Measurements from ENCODE around the gene CNPY1.
A peak's percentile ranks its signal among the peaks of the same experiment; 100 is the strongest.

Gene CNPY1

DNA sequence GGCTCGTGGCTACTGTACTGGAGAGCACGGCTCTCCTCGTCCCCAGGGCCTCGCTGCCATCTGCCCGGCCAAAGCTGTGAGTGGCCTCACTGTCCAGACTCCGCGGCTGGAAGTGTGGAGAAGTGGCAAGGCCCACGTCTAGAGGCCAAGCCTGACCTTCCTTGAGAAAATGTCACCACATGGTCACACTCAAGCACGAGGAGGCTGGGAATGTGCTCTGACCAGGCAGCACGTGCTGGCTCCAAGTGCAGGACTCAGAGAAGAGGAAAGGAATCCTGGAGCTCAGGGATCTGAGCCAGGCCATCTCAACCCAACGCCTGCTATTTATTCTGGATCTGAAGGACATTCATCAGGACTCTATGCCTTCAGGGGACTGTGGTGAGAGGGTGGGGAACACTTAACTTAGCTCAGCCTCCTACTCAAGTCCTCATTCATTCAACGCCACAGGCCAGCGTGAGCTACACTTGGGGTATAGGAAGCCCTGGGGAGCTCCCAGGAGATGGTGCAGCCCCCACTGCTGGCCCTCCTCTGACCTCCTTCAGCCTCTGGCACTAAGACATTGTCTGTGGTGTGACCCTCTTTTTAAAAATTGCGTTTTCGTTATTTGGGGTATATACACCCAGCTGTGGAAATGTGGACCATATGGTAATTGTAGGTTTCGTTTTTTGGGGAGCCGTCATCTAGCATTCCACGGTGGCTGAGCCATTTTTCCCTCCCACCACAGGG, 59.4 kb downstream of the CNPY1 start:
- no peak for DNase-seq

DNA sequence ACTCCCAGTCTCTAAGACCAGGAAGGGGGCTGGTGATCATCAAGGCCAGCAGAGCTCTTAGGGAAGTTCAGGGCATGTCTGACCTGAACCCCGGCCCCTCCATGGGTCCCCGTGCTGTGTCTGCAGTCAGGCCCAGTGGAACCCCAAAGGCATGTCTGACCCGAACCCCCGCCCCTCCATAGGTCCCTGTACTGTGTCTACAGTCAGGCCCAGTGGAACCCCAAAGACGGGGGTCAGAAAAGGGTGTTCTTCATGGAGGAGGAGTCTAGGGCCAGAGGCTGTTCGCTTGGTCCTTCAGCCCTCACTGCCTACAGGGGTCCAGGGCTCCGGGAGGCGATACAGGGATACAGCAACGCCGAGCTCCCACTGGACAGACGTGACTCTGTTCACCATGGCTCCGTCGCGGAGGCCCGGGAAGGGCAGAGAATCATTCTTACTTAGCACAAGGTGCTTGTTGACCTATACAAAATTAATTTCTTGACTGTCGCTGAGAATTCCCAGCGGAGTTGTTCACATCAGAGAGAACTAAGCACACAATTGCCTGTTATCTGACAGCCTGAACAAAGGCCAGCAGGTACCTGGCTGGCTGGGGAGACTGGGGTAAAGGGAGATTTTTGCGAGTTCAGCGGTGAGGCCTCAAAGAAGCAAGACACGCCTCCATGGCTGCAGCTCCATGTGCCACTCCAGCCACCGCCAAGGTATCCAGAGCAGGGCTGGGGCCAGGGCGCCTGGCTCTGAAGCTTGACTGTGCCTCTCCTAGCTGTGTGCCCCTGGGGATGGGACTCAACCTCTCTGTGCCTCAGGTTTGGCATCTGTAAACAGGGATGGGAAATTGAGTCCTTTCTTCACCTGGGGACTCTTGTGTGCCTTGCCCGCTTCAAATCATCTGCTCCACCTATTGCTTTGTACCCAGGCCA, 61.6 kb downstream of the CNPY1 start:
- no peak for DNase-seq

DNA sequence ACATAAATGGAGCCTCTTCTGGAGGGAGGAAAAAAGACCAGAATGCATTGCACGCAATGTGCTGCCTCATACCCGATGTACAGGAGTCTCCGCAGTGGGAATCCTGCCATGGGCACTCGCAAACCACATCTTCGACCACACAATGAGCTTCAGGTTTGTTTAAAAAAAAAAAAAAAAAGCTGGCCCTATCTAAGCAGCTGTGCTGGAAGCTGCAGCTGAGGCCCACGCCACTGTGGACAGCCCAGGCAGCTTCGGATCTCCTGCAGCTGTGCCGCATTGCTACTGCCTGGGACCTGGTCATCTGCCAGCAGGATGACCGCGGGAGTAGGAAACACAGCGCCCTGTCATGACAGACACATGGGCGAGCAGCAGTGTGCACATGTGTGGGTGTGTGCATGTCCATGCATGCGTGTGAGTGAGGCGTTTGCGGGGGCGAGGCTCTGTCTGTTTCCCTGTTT, 62.5 kb downstream of the CNPY1 start:
- no peak for DNase-seq

DNA sequence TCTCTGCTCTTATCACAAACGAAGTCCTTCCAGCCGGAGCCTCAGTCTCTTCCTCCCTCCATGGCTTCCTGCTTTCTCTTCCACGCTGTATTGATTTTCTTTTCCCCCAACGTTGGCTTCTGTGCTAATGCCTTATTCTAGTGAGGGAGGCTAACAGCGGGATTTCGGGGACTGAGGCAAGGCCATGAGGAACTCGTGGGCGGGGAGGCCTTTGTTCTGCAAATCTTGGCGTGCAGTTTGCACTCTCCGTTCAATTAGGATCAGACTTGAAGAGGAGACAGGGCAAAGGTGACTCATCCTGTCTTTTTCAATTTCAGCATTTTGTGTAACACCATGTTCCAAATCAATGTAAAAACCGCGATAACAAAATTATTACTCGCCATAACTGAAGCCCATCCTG, 63.1 kb downstream of the CNPY1 start:
- no peak for DNase-seq

DNA sequence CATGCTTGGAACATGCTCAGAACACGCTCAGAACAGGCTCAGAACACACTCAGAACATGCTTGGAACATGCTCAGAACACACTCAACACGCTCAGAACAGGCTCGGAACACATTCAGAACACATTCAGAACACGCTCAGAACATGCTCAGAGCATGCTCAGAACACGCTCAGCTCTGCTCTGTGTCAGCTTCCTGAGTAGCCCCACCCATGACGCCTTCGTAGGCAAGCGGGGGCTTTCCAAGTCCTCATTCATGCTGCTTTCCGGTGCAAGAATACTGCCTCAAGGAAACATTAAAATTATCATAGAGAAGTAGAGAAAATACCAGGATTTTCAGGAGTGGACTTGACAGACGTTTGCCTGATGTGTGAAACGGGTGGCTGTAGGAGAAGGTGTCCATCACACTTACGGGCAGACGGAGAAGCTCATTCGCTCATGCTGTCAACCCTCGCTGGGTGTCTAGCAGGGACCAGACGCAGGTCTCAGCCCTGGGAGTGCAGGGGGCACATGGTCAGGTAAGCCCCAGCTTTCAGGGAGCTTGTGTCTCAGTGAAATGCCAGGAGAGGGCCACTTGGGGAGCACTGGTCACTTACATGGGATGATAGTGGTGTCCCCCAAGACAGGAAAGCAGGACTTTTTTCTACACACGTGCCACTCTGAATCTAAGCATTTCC, 63.7 kb downstream of the CNPY1 start:
- no peak for DNase-seq

DNA sequence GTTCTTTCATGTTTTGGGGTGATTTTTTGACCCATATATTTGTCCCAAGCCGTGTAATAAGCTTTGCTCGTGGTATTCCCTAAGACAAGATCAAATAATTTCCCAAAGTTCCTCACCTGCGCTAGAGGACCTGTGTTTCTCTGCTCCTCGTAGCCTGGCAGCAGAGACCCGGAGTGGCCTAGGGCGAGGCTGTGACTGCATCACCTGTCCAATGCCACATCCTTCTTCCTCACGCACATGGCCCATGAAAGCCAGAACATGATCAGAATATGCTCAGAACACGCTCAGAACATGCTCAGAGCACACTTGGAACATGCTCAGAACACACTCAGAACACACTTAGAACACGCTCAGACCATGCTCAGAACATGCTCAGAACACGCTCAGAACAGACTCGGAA, 64.6 kb downstream of the CNPY1 start:
- DNase-seq = no peak

DNA sequence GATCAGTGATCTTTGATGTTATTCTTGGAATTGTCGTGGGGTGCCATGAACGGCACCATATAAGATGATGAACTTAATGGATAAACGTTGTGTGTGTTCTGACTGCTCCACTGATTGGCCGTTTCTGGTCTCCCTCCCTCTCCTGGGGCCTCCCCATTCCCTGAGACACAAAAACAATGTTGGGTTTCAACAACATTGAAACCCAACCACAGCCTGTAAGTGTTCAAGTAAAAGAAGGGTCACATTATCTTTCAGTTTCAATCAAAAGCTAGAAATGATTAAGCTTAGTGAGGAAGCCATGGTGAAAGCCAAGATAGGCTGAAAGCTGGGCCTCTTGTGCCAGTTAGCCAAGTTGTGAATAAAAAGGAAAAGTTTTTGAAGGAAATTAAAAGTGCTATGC, 68.9 kb downstream of the CNPY1 start:
- no peak for DNase-seq

DNA sequence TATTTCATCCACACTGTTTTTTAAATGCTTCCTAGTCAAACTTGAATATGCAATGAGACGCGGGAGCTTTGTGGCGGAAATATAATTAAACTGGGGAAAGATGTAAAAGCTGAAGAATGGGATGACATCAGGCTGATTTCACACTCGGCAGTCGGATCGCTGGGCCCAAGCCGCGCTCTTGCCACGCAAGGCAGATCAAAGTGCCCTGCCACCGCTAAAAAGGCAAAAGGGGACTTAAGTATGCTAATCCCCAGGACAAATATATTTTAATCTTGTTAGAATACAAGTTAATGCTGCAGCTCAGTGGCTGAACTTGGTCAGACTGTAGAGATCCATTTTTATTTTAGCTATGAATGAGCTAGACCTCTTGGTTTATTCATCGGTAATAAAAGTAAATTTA, 74.6 kb downstream of the CNPY1 start:
- no peak for DNase-seq

DNA sequence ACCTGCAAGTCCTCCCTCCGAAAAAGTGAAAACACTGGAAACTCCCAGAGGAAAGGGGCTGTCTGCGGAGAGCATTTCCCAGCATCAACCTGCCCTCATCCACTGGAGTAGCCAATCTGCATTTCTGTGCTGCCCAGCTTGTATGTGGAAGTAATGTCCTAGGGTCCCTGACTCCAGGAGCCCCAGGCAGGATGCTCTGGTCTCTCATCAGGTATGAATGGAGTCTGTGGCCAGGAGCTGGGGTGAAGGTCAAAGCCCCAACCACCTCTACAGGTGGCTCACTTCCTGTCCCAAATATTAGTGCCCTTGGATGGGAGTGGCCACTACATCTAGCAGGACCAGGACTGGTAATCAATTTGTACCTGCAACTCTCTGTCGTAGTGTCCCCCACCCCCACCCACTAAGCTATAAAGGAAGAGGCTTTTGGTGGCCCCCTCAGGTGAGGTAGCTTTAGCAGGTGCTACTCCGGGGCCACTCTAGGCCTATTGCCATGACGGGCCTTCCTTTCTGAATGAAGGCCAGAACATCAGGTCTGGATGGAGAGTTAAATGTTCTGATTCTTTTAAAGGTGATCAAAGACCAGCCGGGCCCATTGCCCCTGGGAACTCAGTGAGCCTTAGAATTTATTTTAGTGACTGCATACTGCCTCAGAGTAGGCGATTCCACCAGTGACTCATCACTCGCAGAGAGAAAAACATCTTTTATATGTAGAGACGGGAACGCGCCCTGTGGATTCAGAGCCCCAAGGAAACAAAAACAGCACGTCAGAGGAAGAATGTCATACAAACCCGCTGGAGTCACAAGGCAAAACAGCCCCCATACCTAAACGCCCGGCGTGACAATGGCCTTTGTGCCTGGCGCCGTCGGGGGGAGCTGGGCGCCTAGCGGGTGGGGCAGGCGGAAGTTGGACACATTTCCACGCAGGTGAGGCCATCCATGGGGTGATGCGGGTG, 75.4 kb downstream of the CNPY1 start:
- no peak for DNase-seq

DNA sequence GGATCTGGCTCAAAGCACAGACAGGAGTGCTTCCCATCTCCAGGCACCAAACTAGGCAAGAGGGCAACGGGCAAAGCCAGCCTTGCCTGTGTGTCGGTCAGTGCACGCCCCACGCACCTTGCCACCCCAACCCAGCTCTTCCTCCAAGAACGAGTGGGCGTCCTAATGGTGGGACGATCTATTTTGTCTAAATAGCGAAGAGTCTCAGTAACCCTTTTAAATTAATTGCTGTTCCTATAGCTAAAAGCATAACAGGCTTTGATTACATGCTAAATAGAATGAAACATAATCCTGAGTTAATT, 76.2 kb downstream of the CNPY1 start:
- no peak for DNase-seq

DNA sequence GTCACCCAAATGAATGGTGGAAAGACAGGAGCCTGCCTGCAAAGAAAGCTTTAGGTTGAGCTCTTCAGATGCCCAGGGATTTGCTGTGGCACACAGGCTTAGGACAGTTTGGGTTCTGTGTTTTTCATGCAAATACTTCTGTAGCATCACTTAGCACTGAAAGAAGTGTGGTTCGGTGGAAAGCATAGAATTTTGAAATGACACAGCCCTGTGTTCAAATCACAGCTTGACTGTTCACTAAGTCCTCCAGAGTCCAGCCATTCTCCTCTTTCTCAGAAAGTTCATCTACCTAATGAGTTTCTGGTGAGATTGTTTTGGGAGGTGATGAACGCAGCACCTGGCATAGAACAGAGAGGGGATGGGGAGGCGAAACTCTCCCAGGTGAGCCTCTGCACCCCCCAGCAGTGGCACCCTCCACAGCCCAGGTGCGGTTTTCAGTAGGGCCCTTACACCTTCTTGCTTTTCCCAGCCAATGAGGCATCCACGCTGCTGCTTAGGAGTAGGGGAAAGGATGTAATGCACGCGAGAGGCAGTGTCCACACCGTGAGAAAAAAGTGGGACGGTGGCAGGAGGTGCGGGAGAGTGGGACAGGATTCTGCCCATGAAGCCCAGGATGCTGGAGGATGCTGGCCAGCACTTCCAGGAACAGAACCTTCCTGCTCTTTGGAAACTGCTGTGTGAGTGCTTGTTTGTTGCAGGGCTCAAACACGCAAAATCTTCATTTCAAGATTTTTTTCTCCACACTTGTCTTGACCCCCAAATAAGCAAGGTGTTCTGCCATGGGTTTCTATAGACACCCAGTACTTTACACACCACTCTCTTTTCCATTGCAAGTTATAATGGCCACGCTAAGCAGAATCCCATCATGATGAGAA, 76.8 kb downstream of the CNPY1 start:
- DNase-seq = no peak

DNA sequence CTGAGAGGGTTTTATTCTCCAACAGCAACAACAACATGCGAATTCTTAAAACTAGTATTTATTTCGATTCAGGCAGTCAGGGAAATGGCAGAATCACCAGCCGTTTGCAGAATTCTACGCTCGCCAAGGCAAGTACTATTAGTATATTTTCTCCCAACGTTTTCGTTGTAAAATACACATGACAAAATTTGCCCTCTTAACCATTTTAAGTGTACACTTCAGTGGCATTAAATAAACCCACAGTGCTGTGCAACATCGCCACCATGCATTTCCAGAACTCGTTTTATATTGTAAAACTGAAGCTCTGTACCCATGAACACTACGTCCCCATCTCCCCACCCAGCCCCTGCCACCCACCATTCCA, 77.6 kb downstream of the CNPY1 start:
- no peak for DNase-seq

DNA sequence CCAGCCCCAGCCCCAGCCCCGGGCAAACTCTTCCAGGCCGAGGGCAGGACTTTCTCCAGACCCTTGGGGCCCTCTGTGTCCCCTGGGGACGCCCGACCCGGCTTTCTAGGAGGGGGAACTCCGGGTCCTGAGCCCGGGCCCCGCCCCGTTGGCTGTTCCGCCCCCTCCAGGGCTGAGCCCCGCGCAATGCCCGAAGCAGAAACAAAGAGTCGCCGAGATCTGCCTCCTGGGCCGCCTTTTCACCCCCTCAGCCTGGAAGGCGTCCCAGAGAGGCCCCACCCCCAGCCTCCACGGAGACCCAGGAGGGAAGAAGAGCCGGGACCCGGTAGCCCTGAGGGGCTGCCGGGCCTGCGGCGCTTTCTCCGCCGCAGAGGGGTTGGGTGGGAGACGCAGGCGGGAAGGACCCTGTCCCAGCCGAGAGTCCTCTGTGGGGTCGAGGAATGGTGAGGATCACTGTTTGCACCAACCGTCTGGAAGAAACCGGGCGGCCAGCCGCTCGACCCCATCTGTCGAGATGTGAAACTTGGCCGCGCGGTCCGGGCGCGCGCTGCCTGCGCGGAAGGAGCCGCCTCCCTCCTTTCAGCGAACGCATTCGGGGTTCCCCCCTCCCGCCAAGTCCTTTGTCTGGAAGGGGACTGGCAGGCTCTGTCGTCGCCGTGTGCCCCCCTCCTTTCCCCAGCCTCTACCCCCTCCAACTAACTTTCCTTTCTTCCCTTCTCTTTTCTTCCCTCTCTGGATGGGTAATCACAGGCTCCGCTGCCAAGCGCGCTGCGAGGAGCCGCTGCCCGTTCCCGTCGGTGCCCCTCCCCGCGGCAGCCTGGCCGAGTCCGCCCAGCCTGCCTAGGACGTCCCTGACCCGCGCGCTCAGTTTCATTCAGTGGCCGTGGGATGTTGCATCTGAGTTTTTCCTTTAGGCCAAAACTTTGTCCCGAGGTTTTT, 78.2 kb downstream of the CNPY1 start:
- peak; percentile 75 for DNase-seq

DNA sequence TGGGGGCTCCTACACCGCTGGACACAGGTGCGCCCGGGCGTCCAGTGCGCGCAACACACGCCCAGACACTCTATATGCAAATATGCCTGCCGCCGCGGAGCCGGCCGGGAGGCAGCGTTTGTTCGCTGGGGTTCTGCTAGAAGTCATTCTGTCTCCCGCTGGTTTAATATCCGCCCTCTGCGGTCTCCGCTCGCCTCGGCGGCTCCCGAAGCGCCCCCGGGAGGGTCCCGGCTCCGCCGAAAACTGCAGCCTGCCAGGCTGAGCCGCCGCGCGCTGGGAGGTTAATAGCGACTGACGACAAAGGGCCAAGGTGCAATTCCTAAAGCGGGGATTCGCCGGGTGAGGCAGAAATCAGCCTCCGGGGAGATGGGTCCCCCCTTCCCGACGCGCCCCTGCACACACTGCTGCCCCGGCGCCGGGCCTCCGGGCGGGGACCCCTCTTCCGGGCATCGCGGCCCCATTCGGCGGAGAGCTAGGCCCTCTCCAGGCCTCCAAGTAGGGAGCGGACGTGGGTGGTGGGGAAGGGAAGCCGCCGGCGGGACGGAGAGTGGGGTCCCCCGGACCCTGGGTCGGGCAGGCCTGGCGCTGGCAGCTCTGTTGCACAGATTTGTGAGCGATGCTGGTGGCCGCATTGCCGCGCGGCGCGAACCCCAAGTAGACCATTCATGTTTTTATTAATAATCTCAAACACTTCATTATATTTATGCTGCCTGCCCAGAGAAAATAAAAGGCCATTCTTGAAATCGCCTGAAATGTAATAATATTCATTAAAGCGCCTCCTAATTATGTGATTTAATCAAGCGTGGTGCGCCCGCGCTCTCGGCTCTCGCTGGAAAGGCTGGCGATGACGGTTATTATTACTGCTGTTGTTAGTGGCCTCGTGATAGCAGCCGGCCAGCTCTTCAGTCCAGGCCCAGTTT, 79.3 kb downstream of the CNPY1 start:
- DNase-seq = peak; percentile 64

DNA sequence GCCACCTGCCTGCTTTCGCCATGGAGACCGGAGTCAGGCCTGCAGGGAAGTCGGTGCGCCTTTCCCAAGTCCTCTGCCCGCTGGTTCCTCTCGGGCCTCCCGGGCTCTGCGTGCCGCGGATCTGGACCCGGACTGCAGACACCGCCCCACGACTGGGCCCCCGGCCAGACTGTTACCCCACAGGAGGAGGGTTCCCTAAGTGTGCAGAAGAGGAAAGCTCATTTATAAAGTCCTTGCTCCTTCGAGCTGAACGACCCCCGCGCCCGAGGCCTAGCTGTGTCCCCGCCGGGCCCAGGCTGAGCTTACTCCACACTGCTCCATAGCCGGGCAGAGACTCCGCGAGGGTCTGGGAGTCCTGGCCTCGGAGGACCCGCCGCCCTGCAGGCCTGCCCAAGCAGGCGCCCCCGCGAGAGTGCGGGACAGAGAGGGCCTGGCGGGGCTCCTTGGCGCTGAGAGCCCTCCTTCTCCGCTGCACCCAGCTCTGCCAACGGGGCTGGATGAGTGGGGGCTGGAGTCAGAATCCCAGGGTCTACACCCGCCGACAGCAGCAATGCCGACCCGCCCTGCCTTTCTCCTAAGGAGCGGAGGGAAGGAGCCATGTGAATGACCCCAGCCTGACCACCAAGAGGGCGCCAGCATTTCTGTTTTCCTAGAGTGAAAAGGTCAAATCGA, 80.1 kb downstream of the CNPY1 start:
- no peak for DNase-seq

DNA sequence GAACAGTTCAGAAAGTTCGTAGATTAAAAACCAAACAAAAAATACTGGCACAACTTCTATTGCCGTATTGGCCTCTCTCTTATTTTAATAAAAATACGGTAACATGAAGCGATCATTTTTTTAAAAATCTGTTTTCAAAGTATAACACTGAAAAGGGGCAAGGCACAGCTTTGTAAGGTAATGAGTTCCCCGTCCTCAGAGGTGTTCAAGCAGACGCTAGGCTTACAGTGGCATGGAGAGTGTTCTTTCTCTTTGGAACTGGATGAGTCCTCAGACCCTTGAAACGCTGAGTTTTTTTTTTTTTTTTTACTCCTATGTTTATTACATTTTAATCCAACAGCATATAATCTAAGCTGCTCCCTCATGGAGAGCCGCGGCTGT, 80.6 kb downstream of the CNPY1 start:
- DNase-seq = no peak

DNA sequence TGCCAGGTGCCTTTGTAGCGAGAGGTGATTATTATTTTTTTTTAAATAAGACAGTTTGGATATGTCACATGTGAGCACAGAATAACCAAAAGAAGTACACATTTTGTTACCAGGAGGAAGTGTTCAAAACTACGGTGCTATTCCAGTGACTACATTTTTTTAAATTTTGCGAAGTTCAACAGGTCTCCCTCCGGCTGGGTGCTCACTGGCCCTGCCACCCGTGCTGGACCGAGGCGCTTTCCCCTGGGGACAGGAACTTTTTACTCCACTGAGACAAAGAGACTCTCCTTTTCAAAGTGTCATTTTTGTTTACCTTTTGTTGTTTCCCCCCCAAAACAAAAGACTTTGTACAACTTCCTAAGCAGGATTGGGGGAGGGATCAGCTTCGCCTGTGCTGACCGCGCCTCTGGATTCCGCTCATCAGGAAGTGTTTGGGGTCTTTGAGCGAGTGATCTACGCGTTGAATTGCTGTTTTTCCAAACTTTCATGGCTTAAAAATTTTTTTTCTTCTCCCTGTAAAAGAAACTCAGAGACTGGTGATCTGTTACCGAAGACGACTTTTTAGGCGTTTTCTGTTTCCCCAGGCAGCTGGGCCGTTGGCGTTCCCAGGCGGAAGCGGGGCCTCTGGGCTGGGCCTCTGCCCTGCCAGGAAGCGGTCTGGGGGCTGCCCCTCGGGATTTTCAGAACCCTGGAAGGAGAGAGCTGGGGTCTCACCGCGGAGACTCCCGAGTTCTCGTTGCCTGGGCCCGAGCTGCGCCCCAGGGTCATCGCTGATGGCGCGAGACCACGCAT, 81.2 kb downstream of the CNPY1 start:
- DNase-seq = no peak

DNA sequence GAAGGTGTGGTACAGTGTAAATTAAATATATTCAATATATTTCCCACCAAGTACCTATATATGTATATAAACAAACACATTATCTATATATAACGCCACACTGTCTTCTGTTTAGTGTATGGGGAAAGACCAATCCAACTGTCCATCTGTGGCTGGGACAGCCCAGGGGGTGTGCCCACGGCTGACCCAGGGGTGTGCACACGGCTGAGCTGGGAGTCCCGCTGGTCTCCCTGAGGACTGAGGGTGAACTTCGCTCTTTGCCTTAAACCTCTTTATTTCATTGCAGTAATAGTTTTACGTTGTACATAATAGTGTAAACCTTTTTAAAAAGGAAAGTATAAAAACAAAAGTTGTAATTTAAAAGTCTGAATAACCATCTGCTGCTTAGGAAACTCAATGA, 82.2 kb downstream of the CNPY1 start:
- no peak for DNase-seq

Measured in NCI-H1105 treated with DMSO at 0.1 percent for 48 hours (cell line).